ENCODE data around the gene ROR1. TPM values are rescaled to one million over a fixed set of nuclear protein-coding genes. Genes with fewer than 3 reads are reported as not detected.

The ROR1 gene
- total and polyA plus RNA-seq, 2 donors (not counting 1 experiment from before 2014, with no cell fraction given) = 0.46 to 16.0 TPM

DNA sequence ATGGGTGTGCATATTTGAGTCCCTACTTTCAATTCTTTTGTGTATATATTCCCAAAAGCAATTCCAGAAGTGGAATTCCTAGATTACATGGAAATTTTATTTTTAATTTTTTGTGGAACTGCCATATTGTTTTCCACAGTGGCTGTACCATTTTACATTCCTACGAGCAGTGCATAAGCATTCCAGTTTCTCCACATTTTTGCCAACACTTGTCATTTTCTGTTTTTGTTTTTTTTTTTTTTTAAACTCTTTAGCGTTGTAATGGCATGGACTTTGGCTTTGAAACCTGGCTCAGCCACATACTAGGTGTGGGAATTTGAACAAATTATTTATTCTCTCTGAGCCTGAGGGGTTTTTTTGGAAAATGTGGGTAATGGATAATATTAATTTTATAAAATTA is 215.1 kb downstream of the ROR1 start:
- no peaks in the 10 kb centered on the region for H3K27me3 ChIP-seq (replicated peaks in 1 of 4; ENCODE audit: control extremely low read depth in 1 of 4, control insufficient read depth in 3 of 4, insufficient read depth in 4 of 4, low read length in 3 of 4)

DNA sequence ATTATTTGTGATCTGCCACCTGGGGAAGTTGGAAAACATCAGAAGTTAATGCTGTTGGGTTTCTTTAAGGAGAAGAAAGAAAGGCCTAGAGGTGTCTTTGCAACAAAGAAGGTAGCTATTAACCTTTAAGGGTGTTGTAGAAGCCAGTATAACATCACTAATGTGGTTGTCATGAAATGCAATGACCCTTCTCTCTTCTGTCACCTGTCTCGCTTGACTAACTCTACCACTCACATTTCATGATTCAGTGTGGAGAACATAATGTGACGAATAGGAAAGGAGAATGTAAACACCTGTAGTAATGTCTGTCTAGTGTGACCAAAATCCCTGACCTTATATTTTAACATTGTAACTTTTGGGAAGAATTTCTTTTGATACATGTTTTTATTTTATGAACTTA is 217.9 kb downstream of the ROR1 start:
- ChIA-PET CTCF (no interaction called here), POLR2A (no interaction called here)
- H3K79me2 ChIP-seq (ENCODE audit: control insufficient read depth, insufficient read depth, low read length) = no peaks in the 10 kb centered on the region
- H3K27ac ChIP-seq (ENCODE audit: low read length in 2 of 2) = no peak overlapping the region
- intact Hi-C loops (cut with micrococcal nuclease) = no loop called here
- no peak for DNase-seq
- H3K4me3 Mint-ChIP-seq = no peak overlapping the region
- H4K20me1 ChIP-seq (ENCODE audit: control insufficient read depth, insufficient read depth, low read length, poor library complexity, severe bottlenecking) = no peaks in the 10 kb centered on the region
- H3K4me1 ChIP-seq (ENCODE audit: control insufficient read depth in 2 of 2, insufficient read depth in 2 of 2, low read length in 2 of 2) = no peaks in the 10 kb centered on the region
- H3K4me3 ChIP-seq (ENCODE audit: control extremely low read depth in 1 of 5, extremely low read depth in 1 of 5, insufficient read depth in 1 of 5, low read depth in 2 of 5, low read length in 4 of 5) = no peak overlapping the region
- no peak overlapping the region for H3K27ac Mint-ChIP-seq
- WGBS (ENCODE audit: insufficient coverage) = no CpG with 5 or more reads among the region's 2 CpGs
- H3K36me3 ChIP-seq (replicated peaks in 1 of 2; ENCODE audit: control extremely low read depth in 1 of 2, control insufficient read depth in 1 of 2, extremely low read depth in 1 of 2, insufficient read depth in 2 of 2, low read length in 1 of 2) = no peaks in the 10 kb centered on the region
- no peak for TF ChIP-seq EZH2 (IDR thresholded peaks at IDR 0.05; ENCODE audit: borderline replicate concordance, insufficient read depth, low read depth, low read length, poor library complexity, severe bottlenecking)
- TF ChIP-seq, protein P1, sequence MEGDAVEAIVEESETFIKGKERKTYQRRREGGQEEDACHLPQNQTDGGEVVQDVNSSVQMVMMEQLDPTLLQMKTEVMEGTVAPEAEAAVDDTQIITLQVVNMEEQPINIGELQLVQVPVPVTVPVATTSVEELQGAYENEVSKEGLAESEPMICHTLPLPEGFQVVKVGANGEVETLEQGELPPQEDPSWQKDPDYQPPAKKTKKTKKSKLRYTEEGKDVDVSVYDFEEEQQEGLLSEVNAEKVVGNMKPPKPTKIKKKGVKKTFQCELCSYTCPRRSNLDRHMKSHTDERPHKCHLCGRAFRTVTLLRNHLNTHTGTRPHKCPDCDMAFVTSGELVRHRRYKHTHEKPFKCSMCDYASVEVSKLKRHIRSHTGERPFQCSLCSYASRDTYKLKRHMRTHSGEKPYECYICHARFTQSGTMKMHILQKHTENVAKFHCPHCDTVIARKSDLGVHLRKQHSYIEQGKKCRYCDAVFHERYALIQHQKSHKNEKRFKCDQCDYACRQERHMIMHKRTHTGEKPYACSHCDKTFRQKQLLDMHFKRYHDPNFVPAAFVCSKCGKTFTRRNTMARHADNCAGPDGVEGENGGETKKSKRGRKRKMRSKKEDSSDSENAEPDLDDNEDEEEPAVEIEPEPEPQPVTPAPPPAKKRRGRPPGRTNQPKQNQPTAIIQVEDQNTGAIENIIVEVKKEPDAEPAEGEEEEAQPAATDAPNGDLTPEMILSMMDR (IDR thresholded peaks at IDR 0.05) = no peak
- no peak overlapping the region for H3K9ac ChIP-seq (ENCODE audit: low read length)
- no peaks in the 10 kb centered on the region for H3K9me3 ChIP-seq (ENCODE audit: control extremely low read depth in 1 of 3, control insufficient read depth in 2 of 3, insufficient read depth in 1 of 3, low read length in 2 of 3)
- H3K27me3 ChIP-seq (replicated peaks in 1 of 4; ENCODE audit: control extremely low read depth in 1 of 4, control insufficient read depth in 3 of 4, insufficient read depth in 4 of 4, low read length in 3 of 4) = no peaks in the 10 kb centered on the region
- ATAC-seq (ENCODE audit: low read depth) = no peak
- no peaks in the 10 kb centered on the region for H3K4me1 Mint-ChIP-seq
- H2AFZ ChIP-seq (ENCODE audit: insufficient read depth, low read depth, low read length, poor library complexity, severe bottlenecking) = no peak overlapping the region
- peaks cover 13% of the 10 kb centered on the region for H3K27me3 Mint-ChIP-seq
- H3K4me2 ChIP-seq (replicated peaks; ENCODE audit: low read depth, low read length, poor library complexity, severe bottlenecking) = no peak overlapping the region
- H3K9me3 Mint-ChIP-seq (ENCODE audit: insufficient read depth) = no peaks in the 10 kb centered on the region

More for the DNA sequence above, 215.1 kb downstream of the ROR1 start:
- no peaks in the 10 kb centered on the region for H3K9me3 ChIP-seq (ENCODE audit: control extremely low read depth in 1 of 3, control insufficient read depth in 2 of 3, insufficient read depth in 1 of 3, low read length in 2 of 3)
- no peak overlapping the region for H3K4me3 ChIP-seq (ENCODE audit: control extremely low read depth in 1 of 5, extremely low read depth in 1 of 5, insufficient read depth in 1 of 5, low read depth in 2 of 5, low read length in 4 of 5)
- H3K27me3 Mint-ChIP-seq = peaks cover 7% of the 10 kb centered on the region
- intact Hi-C loops (cut with micrococcal nuclease) = no loop called here
- TF ChIP-seq EZH2 (IDR thresholded peaks at IDR 0.05; ENCODE audit: borderline replicate concordance, insufficient read depth, low read depth, low read length, poor library complexity, severe bottlenecking) = no peak
- TF ChIP-seq, protein P1 (IDR thresholded peaks at IDR 0.05) = no peak
- no peaks in the 10 kb centered on the region for H3K4me1 Mint-ChIP-seq
- CTCF ChIA-PET = no interaction called here
- no peak overlapping the region for H3K4me3 Mint-ChIP-seq
- H4K20me1 ChIP-seq (ENCODE audit: control insufficient read depth, insufficient read depth, low read length, poor library complexity, severe bottlenecking) = no peaks in the 10 kb centered on the region
- no peaks in the 10 kb centered on the region for H3K79me2 ChIP-seq (ENCODE audit: control insufficient read depth, insufficient read depth, low read length)
- WGBS (ENCODE audit: insufficient coverage) = no CpG with 5 or more reads among the region's 2 CpGs
- H2AFZ ChIP-seq (ENCODE audit: insufficient read depth, low read depth, low read length, poor library complexity, severe bottlenecking) = no peak overlapping the region
- H3K27ac ChIP-seq (ENCODE audit: low read length in 2 of 2) = no peak overlapping the region
- H3K9ac ChIP-seq (ENCODE audit: low read length) = no peak overlapping the region
- H3K9me3 Mint-ChIP-seq (ENCODE audit: insufficient read depth) = no peaks in the 10 kb centered on the region
- ATAC-seq (ENCODE audit: low read depth) = no peak
- POLR2A ChIA-PET = no interaction called here
- H3K4me2 ChIP-seq (replicated peaks; ENCODE audit: low read depth, low read length, poor library complexity, severe bottlenecking) = no peak overlapping the region
- no peak for DNase-seq
- H3K36me3 ChIP-seq (replicated peaks in 1 of 2; ENCODE audit: control extremely low read depth in 1 of 2, control insufficient read depth in 1 of 2, extremely low read depth in 1 of 2, insufficient read depth in 2 of 2, low read length in 1 of 2) = no peaks in the 10 kb centered on the region
- no peaks in the 10 kb centered on the region for H3K4me1 ChIP-seq (ENCODE audit: control insufficient read depth in 2 of 2, insufficient read depth in 2 of 2, low read length in 2 of 2)
- no peak overlapping the region for H3K27ac Mint-ChIP-seq
